H1 (cell line): ENCODE results near the gene SLC6A6. TPM values are rescaled to one million over a fixed set of nuclear protein-coding genes. Genes with fewer than 3 reads are reported as not detected.

Source experiments
- CHD1 ChIP-seq: IDR thresholded peaks from 2 replicates; pipeline ENCODE4 v1.6.1; 2012; ENCODE audit warnings: low read depth, low read length, improper control_type of control experiment
- CHD2 ChIP-seq: IDR thresholded peaks from 2 replicates; pipeline ENCODE4 v1.6.1; 2012; ENCODE audit warnings: low read length, improper control_type of control experiment
- EGR1 ChIP-seq: IDR thresholded peaks from 2 replicates; pipeline ENCODE4 v1.6.1; 2011; ENCODE audit warnings: low read depth, low read length, borderline replicate concordance
- JUND ChIP-seq: IDR thresholded peaks from 2 replicates; pipeline ENCODE4 v1.6.1; 2011; ENCODE audit warnings: mild to moderate bottlenecking, improper control_type of control experiment, low read length
- KDM4A ChIP-seq: IDR thresholded peaks from one replicate; pipeline ENCODE4 v1.7.1; 2012; ENCODE audit warnings: low read depth, mild to moderate bottlenecking, moderate library complexity, low read length, inconsistent platforms; ENCODE audit not compliant: severe bottlenecking
- POLR2AphosphoS5 ChIP-seq: IDR thresholded peaks from 2 replicates; pipeline ENCODE4 v1.6.1; 2011; ENCODE audit warnings: low read depth, low read length
- RBBP5 ChIP-seq: IDR thresholded peaks from 2 replicates; pipeline ENCODE4 v1.7.1; 2012; ENCODE audit warnings: low read depth, mild to moderate bottlenecking, inconsistent platforms, low read length, moderate library complexity, borderline replicate concordance
- RXRA ChIP-seq: IDR thresholded peaks from 2 replicates; pipeline ENCODE4 v1.6.1; 2011; ENCODE audit warnings: low read depth, mild to moderate bottlenecking, low read length, moderate library complexity; ENCODE audit not compliant: insufficient read depth
- SP4 ChIP-seq: IDR thresholded peaks from 2 replicates; pipeline ENCODE4 v1.6.1; 2012; ENCODE audit warnings: low read length, inconsistent platforms
- TEAD4 ChIP-seq: IDR thresholded peaks from 2 replicates; pipeline ENCODE4 v1.6.1; 2012; ENCODE audit warnings: low read depth, low read length, inconsistent platforms, mixed read lengths
- USF2 ChIP-seq: IDR thresholded peaks from 2 replicates; pipeline ENCODE4 v1.6.1; 2011; ENCODE audit warnings: low read length, improper control_type of control experiment
- polyA plus RNA-seq, 7 experiments: library from polyadenylated mRNA; depleted of rRNA in 3 of 7; stranded (reverse) in 5 of 7; unstranded in 2 of 7; fragments of >200 nt in 5 of 7; fragments of 200-250 nt in 2 of 7; gene quantifications; 1 replicate in 5 of 7; 2 replicates in 1 of 7; 4 replicates in 1 of 7; pipeline versions ENCODE4 v1.2.1 to v1.2.3, GENCODE V29; 2011 to 2013; ENCODE audit warnings: missing spikeins in 2 of 7, mixed read lengths in 2 of 7
- total RNA-seq: library from RNA; stranded (reverse); fragmentation: NEBNext Ultra II Directional; extraction: Animal tissue kit (Norgen Biotek cat#: 25700); gene quantifications from 2 replicates; pipeline ENCODE4 v1.2.1, GENCODE V29; 2021
- TF ChIP-seq, protein P1 (sequence below): fragments of 300-600 bp; sonication (generic); IDR thresholded peaks from 2 replicates; pipeline ENCODE4 v1.7.1; 2012; ENCODE audit warnings: low read length, moderate library complexity, mild to moderate bottlenecking, inconsistent platforms; ENCODE audit not compliant: insufficient replicate concordance

SLC6A6 gene
- total and polyA plus RNA-seq, 2 of the 8 experiments (the other 6 are each of a cell fraction or from before 2014, with no cell fraction given), result 66.2 to 144 TPM

DNA sequence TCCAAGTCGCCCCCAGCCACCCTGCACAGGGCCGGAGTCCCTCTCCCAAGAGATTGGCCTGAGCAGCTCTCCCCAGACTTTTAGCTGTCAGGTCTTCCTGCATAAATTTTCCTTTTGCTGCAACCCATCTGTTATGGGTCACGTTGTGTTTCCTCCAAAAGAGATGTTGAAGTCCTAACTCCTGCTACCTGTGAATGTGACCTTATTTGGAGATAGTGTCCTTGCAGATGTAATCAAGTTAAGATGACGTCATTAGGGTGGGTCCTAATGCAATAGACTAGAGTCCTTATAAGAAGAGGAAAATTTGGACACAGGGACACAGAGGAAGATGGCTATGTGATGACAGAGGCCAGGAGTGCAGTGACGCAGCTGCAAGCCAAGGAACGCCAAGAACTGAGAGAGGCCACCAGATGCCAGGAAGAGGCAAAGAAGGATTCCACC lies 13.2 kb upstream of the SLC6A6 start (continued):
- TF ChIP-seq, protein P1, sequence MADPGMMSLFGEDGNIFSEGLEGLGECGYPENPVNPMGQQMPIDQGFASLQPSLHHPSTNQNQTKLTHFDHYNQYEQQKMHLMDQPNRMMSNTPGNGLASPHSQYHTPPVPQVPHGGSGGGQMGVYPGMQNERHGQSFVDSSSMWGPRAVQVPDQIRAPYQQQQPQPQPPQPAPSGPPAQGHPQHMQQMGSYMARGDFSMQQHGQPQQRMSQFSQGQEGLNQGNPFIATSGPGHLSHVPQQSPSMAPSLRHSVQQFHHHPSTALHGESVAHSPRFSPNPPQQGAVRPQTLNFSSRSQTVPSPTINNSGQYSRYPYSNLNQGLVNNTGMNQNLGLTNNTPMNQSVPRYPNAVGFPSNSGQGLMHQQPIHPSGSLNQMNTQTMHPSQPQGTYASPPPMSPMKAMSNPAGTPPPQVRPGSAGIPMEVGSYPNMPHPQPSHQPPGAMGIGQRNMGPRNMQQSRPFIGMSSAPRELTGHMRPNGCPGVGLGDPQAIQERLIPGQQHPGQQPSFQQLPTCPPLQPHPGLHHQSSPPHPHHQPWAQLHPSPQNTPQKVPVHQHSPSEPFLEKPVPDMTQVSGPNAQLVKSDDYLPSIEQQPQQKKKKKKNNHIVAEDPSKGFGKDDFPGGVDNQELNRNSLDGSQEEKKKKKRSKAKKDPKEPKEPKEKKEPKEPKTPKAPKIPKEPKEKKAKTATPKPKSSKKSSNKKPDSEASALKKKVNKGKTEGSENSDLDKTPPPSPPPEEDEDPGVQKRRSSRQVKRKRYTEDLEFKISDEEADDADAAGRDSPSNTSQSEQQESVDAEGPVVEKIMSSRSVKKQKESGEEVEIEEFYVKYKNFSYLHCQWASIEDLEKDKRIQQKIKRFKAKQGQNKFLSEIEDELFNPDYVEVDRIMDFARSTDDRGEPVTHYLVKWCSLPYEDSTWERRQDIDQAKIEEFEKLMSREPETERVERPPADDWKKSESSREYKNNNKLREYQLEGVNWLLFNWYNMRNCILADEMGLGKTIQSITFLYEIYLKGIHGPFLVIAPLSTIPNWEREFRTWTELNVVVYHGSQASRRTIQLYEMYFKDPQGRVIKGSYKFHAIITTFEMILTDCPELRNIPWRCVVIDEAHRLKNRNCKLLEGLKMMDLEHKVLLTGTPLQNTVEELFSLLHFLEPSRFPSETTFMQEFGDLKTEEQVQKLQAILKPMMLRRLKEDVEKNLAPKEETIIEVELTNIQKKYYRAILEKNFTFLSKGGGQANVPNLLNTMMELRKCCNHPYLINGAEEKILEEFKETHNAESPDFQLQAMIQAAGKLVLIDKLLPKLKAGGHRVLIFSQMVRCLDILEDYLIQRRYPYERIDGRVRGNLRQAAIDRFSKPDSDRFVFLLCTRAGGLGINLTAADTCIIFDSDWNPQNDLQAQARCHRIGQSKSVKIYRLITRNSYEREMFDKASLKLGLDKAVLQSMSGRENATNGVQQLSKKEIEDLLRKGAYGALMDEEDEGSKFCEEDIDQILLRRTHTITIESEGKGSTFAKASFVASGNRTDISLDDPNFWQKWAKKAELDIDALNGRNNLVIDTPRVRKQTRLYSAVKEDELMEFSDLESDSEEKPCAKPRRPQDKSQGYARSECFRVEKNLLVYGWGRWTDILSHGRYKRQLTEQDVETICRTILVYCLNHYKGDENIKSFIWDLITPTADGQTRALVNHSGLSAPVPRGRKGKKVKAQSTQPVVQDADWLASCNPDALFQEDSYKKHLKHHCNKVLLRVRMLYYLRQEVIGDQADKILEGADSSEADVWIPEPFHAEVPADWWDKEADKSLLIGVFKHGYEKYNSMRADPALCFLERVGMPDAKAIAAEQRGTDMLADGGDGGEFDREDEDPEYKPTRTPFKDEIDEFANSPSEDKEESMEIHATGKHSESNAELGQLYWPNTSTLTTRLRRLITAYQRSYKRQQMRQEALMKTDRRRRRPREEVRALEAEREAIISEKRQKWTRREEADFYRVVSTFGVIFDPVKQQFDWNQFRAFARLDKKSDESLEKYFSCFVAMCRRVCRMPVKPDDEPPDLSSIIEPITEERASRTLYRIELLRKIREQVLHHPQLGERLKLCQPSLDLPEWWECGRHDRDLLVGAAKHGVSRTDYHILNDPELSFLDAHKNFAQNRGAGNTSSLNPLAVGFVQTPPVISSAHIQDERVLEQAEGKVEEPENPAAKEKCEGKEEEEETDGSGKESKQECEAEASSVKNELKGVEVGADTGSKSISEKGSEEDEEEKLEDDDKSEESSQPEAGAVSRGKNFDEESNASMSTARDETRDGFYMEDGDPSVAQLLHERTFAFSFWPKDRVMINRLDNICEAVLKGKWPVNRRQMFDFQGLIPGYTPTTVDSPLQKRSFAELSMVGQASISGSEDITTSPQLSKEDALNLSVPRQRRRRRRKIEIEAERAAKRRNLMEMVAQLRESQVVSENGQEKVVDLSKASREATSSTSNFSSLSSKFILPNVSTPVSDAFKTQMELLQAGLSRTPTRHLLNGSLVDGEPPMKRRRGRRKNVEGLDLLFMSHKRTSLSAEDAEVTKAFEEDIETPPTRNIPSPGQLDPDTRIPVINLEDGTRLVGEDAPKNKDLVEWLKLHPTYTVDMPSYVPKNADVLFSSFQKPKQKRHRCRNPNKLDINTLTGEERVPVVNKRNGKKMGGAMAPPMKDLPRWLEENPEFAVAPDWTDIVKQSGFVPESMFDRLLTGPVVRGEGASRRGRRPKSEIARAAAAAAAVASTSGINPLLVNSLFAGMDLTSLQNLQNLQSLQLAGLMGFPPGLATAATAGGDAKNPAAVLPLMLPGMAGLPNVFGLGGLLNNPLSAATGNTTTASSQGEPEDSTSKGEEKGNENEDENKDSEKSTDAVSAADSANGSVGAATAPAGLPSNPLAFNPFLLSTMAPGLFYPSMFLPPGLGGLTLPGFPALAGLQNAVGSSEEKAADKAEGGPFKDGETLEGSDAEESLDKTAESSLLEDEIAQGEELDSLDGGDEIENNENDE, result no peak
- no peak for TF ChIP-seq CHD1
- no peak for TF ChIP-seq SP4
- no peak for TF ChIP-seq KDM4A
- TF ChIP-seq JUND, result no peak
- no peak for TF ChIP-seq POLR2AphosphoS5
- TF ChIP-seq TEAD4, result no peak
- no peak for TF ChIP-seq USF2
- no peak for TF ChIP-seq EGR1
- no peak for TF ChIP-seq RXRA
- no peak for TF ChIP-seq RBBP5
- no peak for TF ChIP-seq CHD2
